D341Med (cell line): ENCODE data around the gene MROH9.
"Not testable (repeated sequence)": the region's sequence is repeated elsewhere in the genome, so short reads cannot be mapped to it uniquely, and the experiment has no call there.

Experiments used
- DNase-seq: peaks from one replicate; pipeline ENCODE4 v3.0.0; 2012; ENCODE audit warnings: low spot score

The MROH9 gene

GRCh38 chr1:170935231-170935630 is at the start of gene MROH9:
Gene MROH9 (plus strand): TSS chr1:170935534. CDS start chr1:170945557, 10,023 bp downstream.
- no peak for DNase-seq

GRCh38 chr1:170885551-170885950 is 49.8 kb upstream of the MROH9 start:
- DNase-seq: no peak

- no peak for DNase-seq
Measured at GRCh38 chr1:170886460-170886859, 48.9 kb upstream of the MROH9 start.

- no peak for DNase-seq
Measured at GRCh38 chr1:170887726-170888125, 47.6 kb upstream of the MROH9 start.

GRCh38 chr1:170891872-170892271 is 43.5 kb upstream of the MROH9 start:
- DNase-seq: no peak

- DNase-seq: no peak
Measured at GRCh38 chr1:170893655-170894297, 41.6 kb upstream of the MROH9 start.

- no peak for DNase-seq
Measured at GRCh38 chr1:170903961-170904360, 31.4 kb upstream of the MROH9 start.

- no peak for DNase-seq
Measured at GRCh38 chr1:170908942-170909341, 26.4 kb upstream of the MROH9 start.

GRCh38 chr1:170910273-170910672 is 25.1 kb upstream of the MROH9 start:
- no peak for DNase-seq

GRCh38 chr1:170917373-170917772 is 18.0 kb upstream of the MROH9 start:
- DNase-seq: no peak

- not testable (repeated sequence) for DNase-seq
Measured at GRCh38 chr1:170924656-170925055, 10.7 kb upstream of the MROH9 start.

- no peak for DNase-seq
Measured at GRCh38 chr1:170927955-170928840, 7.1 kb upstream of the MROH9 start.

- no peak for DNase-seq
Measured at GRCh38 chr1:170929412-170929834, 5.9 kb upstream of the MROH9 start.

- peak; percentile 76 for DNase-seq
Measured at GRCh38 chr1:170929835-170930554, 5.3 kb upstream of the MROH9 start.

- DNase-seq: no peak
Measured at GRCh38 chr1:170931650-170932049, 3.7 kb upstream of the MROH9 start.

- no peak for DNase-seq
Measured at GRCh38 chr1:170932236-170932635, 3.1 kb upstream of the MROH9 start.

- DNase-seq: no peak
Measured at GRCh38 chr1:170938281-170938680, 2.9 kb downstream of the MROH9 start.

GRCh38 chr1:170939476-170939875 is 4.1 kb downstream of the MROH9 start:
- DNase-seq: no peak

- not testable (repeated sequence) for DNase-seq
Measured at GRCh38 chr1:170951744-170952143, 16.4 kb downstream of the MROH9 start.

GRCh38 chr1:170959385-170959784 is 24.1 kb downstream of the MROH9 start:
- no peak for DNase-seq

- DNase-seq: no peak
Measured at GRCh38 chr1:170964506-170964905, 29.2 kb downstream of the MROH9 start.

GRCh38 chr1:170967042-170967910 is 31.9 kb downstream of the MROH9 start:
- peak; percentile 52 for DNase-seq
